ENCODE results near the gene RACGAP1. TPM values are rescaled to one million over a fixed set of nuclear protein-coding genes. Genes with fewer than 3 reads are reported as not detected.
A peak's percentile ranks its signal among the peaks of the same experiment; 100 is the strongest.

Gene RACGAP1
- total RNA-seq, 1 experiment from 2014 or later = 147 TPM

DNA sequence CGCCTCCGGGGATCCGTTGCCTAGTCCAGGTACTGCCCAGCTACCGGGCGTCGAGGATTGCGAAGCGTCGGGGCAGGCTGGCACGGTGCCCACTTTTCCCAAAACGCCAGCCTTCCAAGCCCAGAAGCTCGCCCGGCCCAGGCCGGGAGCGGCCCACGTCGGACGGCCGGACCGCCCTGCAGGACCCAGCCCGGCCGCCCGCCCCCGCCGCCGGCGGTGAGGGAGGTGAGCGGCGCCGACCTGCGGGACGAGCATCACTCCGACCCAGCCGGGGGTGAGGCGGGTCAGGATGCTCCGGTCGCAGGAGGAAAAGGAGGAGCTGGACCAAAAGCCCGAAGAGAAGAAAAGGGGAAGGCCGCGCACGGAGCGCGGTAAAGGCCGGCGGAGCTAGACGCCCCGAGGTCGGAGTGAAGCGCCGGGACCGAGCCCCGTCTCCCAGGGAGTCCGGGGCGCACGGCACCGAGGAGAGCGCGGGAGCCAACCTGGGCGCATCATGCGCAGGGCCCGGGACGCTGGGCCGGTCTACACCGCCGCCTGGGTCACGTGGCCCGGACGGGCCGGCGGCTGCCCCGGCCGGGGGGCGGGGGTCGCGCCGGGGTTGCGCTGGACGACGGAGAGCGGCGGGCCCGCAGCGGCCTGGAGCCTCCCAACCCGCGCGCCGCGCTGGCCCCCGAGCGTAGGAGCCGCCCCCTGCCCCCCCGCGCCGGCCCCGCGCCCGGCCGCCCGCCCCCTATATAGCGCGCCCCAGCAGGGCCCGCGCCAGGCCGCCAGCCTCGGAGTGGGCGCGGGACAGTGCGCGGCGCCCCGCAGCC is 64.0 kb downstream of the RACGAP1 start, which contains the start of gene AQP5:
Gene AQP5, plus strand, starts transcription at position 762 of the 812 bp plus-strand sequence. CDS start 146 bp downstream, outside the sequence.
- CTCF ChIA-PET = interaction anchor here (0.6 kb wide), 1 partner anchor 117 kb away, joined by 3 read pairs; no protein-coding TSS in a partner anchor

DNA sequence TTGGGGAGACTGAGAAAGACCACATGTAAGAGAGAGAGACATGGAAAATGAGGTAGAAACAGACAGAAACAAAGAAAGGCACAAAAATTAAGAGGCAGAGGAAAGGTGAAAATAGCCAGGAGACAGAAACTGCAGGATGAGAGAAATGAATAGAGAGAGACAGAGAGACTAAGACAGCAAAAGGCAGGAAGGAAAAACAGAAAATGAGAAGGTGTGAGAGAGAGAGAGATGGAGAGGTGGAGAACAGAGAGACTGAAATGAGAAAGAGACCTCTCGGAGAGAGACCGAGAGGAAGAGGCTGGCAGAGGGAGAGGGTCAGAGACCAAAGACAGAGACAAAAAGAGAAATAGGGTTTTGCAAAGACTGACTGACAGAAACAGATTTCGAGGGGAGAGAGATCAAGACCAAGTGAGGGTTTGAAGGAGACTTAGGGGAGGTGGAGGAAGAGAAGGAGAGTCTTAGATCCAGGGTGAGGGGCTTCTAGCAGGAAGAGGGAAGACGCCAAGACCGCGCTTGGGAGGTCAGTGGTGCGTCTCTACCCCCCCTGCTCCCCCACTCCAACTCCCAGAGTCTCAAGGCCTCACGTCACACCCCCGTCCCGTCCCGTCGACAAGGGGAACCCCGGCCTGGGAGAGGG is 64.7 kb downstream of the RACGAP1 start:
- Histone ChIP-seq H3K27me3 (ENCODE audit: control insufficient read depth, insufficient read depth, low read length) (no peaks in the 10 kb centered on the region), H3K4me3 (ENCODE audit: low read depth in 2 of 2, low read length in 2 of 2) (no peak overlapping the region), H3K4me1 (ENCODE audit: control insufficient read depth, insufficient read depth, low read length) (peaks cover 33% of the 10 kb centered on the region), H3K36me3 (ENCODE audit: control insufficient read depth, insufficient read depth, low read length) (no peaks in the 10 kb centered on the region), H3K9me3 (ENCODE audit: control insufficient read depth, insufficient read depth, low read depth, low read length) (no peaks in the 10 kb centered on the region), H3K27ac (ENCODE audit: low read length) (peak overlapping the region; percentile 80)
- no peak for TF ChIP-seq TCF7L2 (IDR thresholded peaks at IDR 0.05; ENCODE audit: low read depth, low read length)
- no peak for TF ChIP-seq SIN3A (IDR thresholded peaks at IDR 0.05; ENCODE audit: borderline replicate concordance, insufficient read depth, low read depth, low read length)
- TF ChIP-seq, protein P1, sequence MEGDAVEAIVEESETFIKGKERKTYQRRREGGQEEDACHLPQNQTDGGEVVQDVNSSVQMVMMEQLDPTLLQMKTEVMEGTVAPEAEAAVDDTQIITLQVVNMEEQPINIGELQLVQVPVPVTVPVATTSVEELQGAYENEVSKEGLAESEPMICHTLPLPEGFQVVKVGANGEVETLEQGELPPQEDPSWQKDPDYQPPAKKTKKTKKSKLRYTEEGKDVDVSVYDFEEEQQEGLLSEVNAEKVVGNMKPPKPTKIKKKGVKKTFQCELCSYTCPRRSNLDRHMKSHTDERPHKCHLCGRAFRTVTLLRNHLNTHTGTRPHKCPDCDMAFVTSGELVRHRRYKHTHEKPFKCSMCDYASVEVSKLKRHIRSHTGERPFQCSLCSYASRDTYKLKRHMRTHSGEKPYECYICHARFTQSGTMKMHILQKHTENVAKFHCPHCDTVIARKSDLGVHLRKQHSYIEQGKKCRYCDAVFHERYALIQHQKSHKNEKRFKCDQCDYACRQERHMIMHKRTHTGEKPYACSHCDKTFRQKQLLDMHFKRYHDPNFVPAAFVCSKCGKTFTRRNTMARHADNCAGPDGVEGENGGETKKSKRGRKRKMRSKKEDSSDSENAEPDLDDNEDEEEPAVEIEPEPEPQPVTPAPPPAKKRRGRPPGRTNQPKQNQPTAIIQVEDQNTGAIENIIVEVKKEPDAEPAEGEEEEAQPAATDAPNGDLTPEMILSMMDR (IDR thresholded peaks at IDR 0.05) = no peak
- TF ChIP-seq, protein P2, sequence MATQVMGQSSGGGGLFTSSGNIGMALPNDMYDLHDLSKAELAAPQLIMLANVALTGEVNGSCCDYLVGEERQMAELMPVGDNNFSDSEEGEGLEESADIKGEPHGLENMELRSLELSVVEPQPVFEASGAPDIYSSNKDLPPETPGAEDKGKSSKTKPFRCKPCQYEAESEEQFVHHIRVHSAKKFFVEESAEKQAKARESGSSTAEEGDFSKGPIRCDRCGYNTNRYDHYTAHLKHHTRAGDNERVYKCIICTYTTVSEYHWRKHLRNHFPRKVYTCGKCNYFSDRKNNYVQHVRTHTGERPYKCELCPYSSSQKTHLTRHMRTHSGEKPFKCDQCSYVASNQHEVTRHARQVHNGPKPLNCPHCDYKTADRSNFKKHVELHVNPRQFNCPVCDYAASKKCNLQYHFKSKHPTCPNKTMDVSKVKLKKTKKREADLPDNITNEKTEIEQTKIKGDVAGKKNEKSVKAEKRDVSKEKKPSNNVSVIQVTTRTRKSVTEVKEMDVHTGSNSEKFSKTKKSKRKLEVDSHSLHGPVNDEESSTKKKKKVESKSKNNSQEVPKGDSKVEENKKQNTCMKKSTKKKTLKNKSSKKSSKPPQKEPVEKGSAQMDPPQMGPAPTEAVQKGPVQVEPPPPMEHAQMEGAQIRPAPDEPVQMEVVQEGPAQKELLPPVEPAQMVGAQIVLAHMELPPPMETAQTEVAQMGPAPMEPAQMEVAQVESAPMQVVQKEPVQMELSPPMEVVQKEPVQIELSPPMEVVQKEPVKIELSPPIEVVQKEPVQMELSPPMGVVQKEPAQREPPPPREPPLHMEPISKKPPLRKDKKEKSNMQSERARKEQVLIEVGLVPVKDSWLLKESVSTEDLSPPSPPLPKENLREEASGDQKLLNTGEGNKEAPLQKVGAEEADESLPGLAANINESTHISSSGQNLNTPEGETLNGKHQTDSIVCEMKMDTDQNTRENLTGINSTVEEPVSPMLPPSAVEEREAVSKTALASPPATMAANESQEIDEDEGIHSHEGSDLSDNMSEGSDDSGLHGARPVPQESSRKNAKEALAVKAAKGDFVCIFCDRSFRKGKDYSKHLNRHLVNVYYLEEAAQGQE (IDR thresholded peaks at IDR 0.05; ENCODE audit: insufficient read depth in 1 of 2, low read depth in 2 of 2, low read length in 1 of 2) = no peak
- no peak for TF ChIP-seq POLR2AphosphoS5 (IDR thresholded peaks at IDR 0.05; ENCODE audit: low read depth, low read length)
- ATAC-seq = no peak
- ChIA-PET CTCF (interaction anchor here (0.6 to 1.6 kb wide), 3 partner anchors 8 to 116 kb away, joined by 3 to 5 read pairs (median 4); no protein-coding TSS in a partner anchor), POLR2A (interaction anchor here (0.6 kb wide), 1 partner anchor 63 kb away, joined by 4 read pairs; no protein-coding TSS in a partner anchor)
- in situ Hi-C loops (cut with HindIII; ENCODE audit: low pct_unique_long_range_greater_than_20kb, low sequenced_read_pairs) = no loop called here
- no peak for DNase-seq (ENCODE audit: low read depth, low spot score)
- no TSS peak for BruUV-seq (replicated peaks)
- intact Hi-C loops (cut with micrococcal nuclease; ENCODE audit: unreplicated experiment) = no loop called here

More for the DNA sequence above, 64.0 kb downstream of the RACGAP1 start, which contains the start of gene AQP5:
- intact Hi-C loops (cut with micrococcal nuclease; ENCODE audit: unreplicated experiment) = no loop called here
- Histone ChIP-seq H3K36me3 (ENCODE audit: control insufficient read depth, insufficient read depth, low read length) (no peaks in the 10 kb centered on the region), H3K27me3 (ENCODE audit: control insufficient read depth, insufficient read depth, low read length) (no peaks in the 10 kb centered on the region), H3K9me3 (ENCODE audit: control insufficient read depth, insufficient read depth, low read depth, low read length) (no peaks in the 10 kb centered on the region), H3K27ac (ENCODE audit: low read length) (peak within 1 kb of the TSS; percentile 80), H3K4me3 (ENCODE audit: low read depth in 2 of 2, low read length in 2 of 2) (no peak within 1 kb of the TSS), H3K4me1 (ENCODE audit: control insufficient read depth, insufficient read depth, low read length) (peaks cover 33% of the 10 kb centered on the region)
- POLR2A ChIA-PET = interaction anchor here (0.6 kb wide), 1 partner anchor 62 kb away, joined by 4 read pairs; no protein-coding TSS in a partner anchor
- TF ChIP-seq POLR2AphosphoS5 (IDR thresholded peaks at IDR 0.05; ENCODE audit: low read depth, low read length) (no peak), SIN3A (IDR thresholded peaks at IDR 0.05; ENCODE audit: borderline replicate concordance, insufficient read depth, low read depth, low read length) (no peak), TCF7L2 (IDR thresholded peaks at IDR 0.05; ENCODE audit: low read depth, low read length) (no peak)
- TF ChIP-seq, protein P1 (IDR thresholded peaks at IDR 0.05) = no peak
- TF ChIP-seq, protein P2 (IDR thresholded peaks at IDR 0.05; ENCODE audit: insufficient read depth in 1 of 2, low read depth in 2 of 2, low read length in 1 of 2) = no peak
- DNase-seq (ENCODE audit: low read depth, low spot score) (no peak), ATAC-seq (no peak)
- BruUV-seq (replicated peaks) = no TSS peak
- in situ Hi-C loops (cut with HindIII; ENCODE audit: low pct_unique_long_range_greater_than_20kb, low sequenced_read_pairs) = no loop called here
